Endothelial cell of umbilical vein (primary cell): ENCODE results near the gene CALHM5. TPM values are rescaled to one million over a fixed set of nuclear protein-coding genes. Genes with fewer than 3 reads are reported as not detected.

Experiments used
- BruUV-seq: library from RNA; stranded (reverse); fragments of 400-500 nt; replicated peaks from 2 replicates; lab custom pipeline; 2021; lab: Mats Ljungman, UMichigan
- CTCF ChIA-PET: fragments of 300-600, 350-600 bp; sonication (Branson Sonifier 250); formaldehyde crosslinking; loops from one replicate; lab custom pipeline; 2021; ENCODE audit warnings: antibody characterized with exemption, inconsistent platforms; lab: Charles Lee
- POLR2A ChIA-PET: fragments of 300-600, 350-600 bp; sonication (Branson Sonifier 250); formaldehyde crosslinking; loops from one replicate; lab custom pipeline; 2021; ENCODE audit warnings: antibody characterized with exemption, inconsistent platforms; lab: Charles Lee
- DNase-seq: peaks from one replicate; pipeline ENCODE4 v3.0.0-alpha.2; 2011; ENCODE audit warnings: low read depth, low spot score
- FAIRE-seq: peaks from 2 replicates; lab custom pipeline; 2011; peaks lifted over from hg19 to GRCh38; lab: Jason Lieb, UNC
- H2AFZ ChIP-seq: 2 replicates; pipeline ENCODE4 v1.6.0; 2012; ENCODE audit warnings: low read depth, low read length, control low read depth, inconsistent platforms
- H3K27ac ChIP-seq: 2 replicates; pipeline ENCODE4 v1.5.1; 2011; ENCODE audit warnings: low read depth, mild to moderate bottlenecking, control low read depth, low read length, moderate library complexity; ENCODE audit not compliant: insufficient read depth
- H3K27me3 ChIP-seq, 2 experiments: 2 replicates each; pipeline versions ENCODE4 v1.6.0 to v1.6.1; 2011; ENCODE audit warnings: low read length in 2 of 2, mixed read lengths in 1 of 2; ENCODE audit not compliant: control insufficient read depth in 2 of 2, insufficient read depth in 2 of 2
- H3K36me3 ChIP-seq, 2 experiments: 2 replicates in 1 of 2; 3 replicates in 1 of 2; pipeline ENCODE4 v1.5.1; 2011; ENCODE audit warnings: low read length in 2 of 2, mild to moderate bottlenecking in 1 of 2, moderate library complexity in 1 of 2; ENCODE audit not compliant: control insufficient read depth in 2 of 2, insufficient read depth in 2 of 2; ENCODE audit errors: extremely low read depth in 1 of 2
- H3K4me1 ChIP-seq: 3 replicates; pipeline ENCODE4 v1.5.1; 2011; ENCODE audit warnings: mild to moderate bottlenecking, low read length; ENCODE audit not compliant: control insufficient read depth, insufficient read depth; ENCODE audit errors: extremely low read depth
- H3K4me2 ChIP-seq: 2 replicates; pipeline ENCODE4 v1.6.1; 2011; ENCODE audit warnings: low read length, control low read depth, mixed read lengths; ENCODE audit not compliant: insufficient read depth
- H3K4me3 ChIP-seq, 3 experiments: fragments of 200-600 bp in 1 of 3; sonication (generic), shearing (Covaris generic) in 1 of 3; replicated peaks in 1 of 3; 2 replicates each; pipeline ENCODE4 v1.5.1; 2011 to 2016; ENCODE audit warnings: control low read depth in 3 of 3, low read length in 3 of 3, mild to moderate bottlenecking in 2 of 3, inconsistent platforms in 1 of 3, low read depth in 1 of 3, moderate library complexity in 1 of 3; ENCODE audit not compliant: insufficient read depth in 1 of 3
- H3K79me2 ChIP-seq: 2 replicates; pipeline ENCODE4 v1.6.0; 2012; ENCODE audit warnings: low read length, inconsistent platforms; ENCODE audit not compliant: control insufficient read depth, insufficient read depth
- H3K9ac ChIP-seq: replicated peaks from 2 replicates; pipeline ENCODE3; 2011; ENCODE audit warnings: low read length, control low read depth; ENCODE audit not compliant: insufficient read depth; ENCODE audit errors: extremely low read depth
- H3K9me1 ChIP-seq: replicated peaks from 3 replicates; pipeline ENCODE4 v1.6.0; 2011; ENCODE audit warnings: mild to moderate bottlenecking, low read length; ENCODE audit not compliant: control insufficient read depth, insufficient read depth; ENCODE audit errors: extremely low read depth
- H3K9me3 ChIP-seq: replicated peaks from 2 replicates; pipeline ENCODE4 v1.5.1; 2012; ENCODE audit warnings: low read length, inconsistent platforms; ENCODE audit not compliant: control insufficient read depth, insufficient read depth
- H4K20me1 ChIP-seq: replicated peaks from 2 replicates; pipeline ENCODE3; 2011; ENCODE audit warnings: mild to moderate bottlenecking, low read length; ENCODE audit not compliant: control insufficient read depth, insufficient read depth; ENCODE audit errors: extremely low read depth
- EZH2 ChIP-seq: IDR thresholded peaks from 2 replicates; pipeline ENCODE4 v1.6.1; 2012; ENCODE audit warnings: borderline replicate concordance, low read depth, mild to moderate bottlenecking, moderate library complexity, low read length, inconsistent platforms; ENCODE audit not compliant: severe bottlenecking
- FOS ChIP-seq: IDR thresholded peaks from 2 replicates; pipeline ENCODE4 v1.6.1; 2011; ENCODE audit warnings: mild to moderate bottlenecking, low read length, moderate library complexity, borderline replicate concordance; ENCODE audit not compliant: insufficient read depth
- GATA2 ChIP-seq: IDR thresholded peaks from 2 replicates; pipeline ENCODE4 v1.7.0; 2011; ENCODE audit warnings: low read depth, mild to moderate bottlenecking, moderate library complexity, mixed read lengths, low read length; ENCODE audit not compliant: insufficient read length, insufficient read depth
- JUN ChIP-seq: IDR thresholded peaks from 2 replicates; pipeline ENCODE4 v1.6.1; 2011; ENCODE audit warnings: borderline replicate concordance, low read depth; ENCODE audit not compliant: insufficient read length, insufficient read depth
- MYC ChIP-seq: IDR thresholded peaks from one replicate; pipeline ENCODE4 v1.6.1; 2011; ENCODE audit warnings: mild to moderate bottlenecking, low read depth, low read length
- POLR2A ChIP-seq: IDR thresholded peaks from 2 replicates; pipeline ENCODE4 v1.6.1; 2012; ENCODE audit warnings: low read depth, mild to moderate bottlenecking, control low read depth, low read length
- POLR2AphosphoS5 ChIP-seq: IDR thresholded peaks from 2 replicates; pipeline ENCODE4 v1.6.1; 2012; ENCODE audit warnings: low read depth, mild to moderate bottlenecking, control low read depth, low read length, moderate library complexity; ENCODE audit not compliant: insufficient read depth
- dilution Hi-C: fragments of 300-500 bp; cut with MboI; formaldehyde crosslinking; loops from one replicate; pipeline ENCODE4 v1.15.0; 2019; ENCODE audit warnings: low sequenced_read_pairs; ENCODE audit not compliant: extremely low pct_ligation_motif_present
- intact Hi-C: fragments of 100-400 bp; cut with micrococcal nuclease; formaldehyde crosslinking; loops from one replicate; pipeline ENCODE4 v1.10.0; 2022
- polyA plus RNA-seq, 4 experiments: library from polyadenylated mRNA; depleted of rRNA in 3 of 4; stranded (reverse) in 3 of 4; unstranded in 1 of 4; fragments of >200 nt; gene quantifications; 2 replicates each; pipeline versions ENCODE4 v1.2.1 to v1.2.3, GENCODE V29; 2011 to 2012; ENCODE audit warnings: missing spikeins in 1 of 4
- total RNA-seq: library from RNA; stranded (reverse); gene quantifications from 2 replicates; pipeline ENCODE4 v1.2.3, GENCODE V29; 2021
- TF ChIP-seq, protein P1 (sequence below): IDR thresholded peaks from 2 replicates; pipeline ENCODE4 v1.6.1; 2011; ENCODE audit not compliant: insufficient read depth, insufficient read length
- TF ChIP-seq, protein P2 (sequence below), 2 donors: IDR thresholded peaks; 1 replicate in 1 of 2; 2 replicates in 1 of 2; pipeline ENCODE4 v1.5.1; 2011; ENCODE audit warnings: low read length in 2 of 2, mild to moderate bottlenecking in 2 of 2, moderate library complexity in 2 of 2, control low read depth in 1 of 2, inconsistent platforms in 1 of 2, low read depth in 1 of 2; ENCODE audit not compliant: insufficient read depth in 1 of 2; ENCODE audit errors: extremely low read depth in 1 of 2

CALHM5 gene
- total and polyA plus RNA-seq, 2 donors (not counting 3 experiments of a cell fraction or from before 2014, with no cell fraction given) = 4.5 to 6.6 TPM

DNA sequence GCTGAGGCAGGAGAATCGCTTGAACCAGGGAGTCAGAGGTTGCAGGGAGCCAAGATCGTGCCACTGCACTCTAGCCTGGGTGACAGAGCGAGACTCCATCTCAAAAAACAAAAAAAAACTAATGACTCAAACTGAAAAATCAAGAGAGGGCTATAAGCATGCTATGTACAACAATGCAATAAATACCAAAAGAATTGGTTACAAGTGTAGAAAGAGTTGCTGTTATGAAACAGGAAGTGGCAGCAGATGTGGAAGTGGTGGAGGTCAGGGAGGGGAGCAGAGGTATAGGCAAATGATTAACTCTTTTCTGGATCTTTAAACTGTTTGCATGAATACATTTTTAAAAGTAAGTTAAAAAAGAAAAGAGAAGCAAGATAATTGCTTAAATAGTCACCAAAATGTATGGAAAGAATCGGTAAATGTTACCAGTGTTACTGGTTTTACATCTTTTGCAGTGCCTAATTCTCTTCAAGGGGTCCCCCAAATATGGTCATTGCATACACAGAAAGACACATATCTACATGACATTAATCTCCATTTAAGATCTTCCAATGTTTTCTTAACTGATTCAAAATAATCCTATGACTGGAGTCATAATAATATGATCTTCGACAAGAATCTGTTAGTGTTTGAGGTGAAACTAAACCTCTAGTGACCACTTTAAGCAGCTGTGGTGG lies 35.3 kb upstream of the CALHM5 start:
- dilution Hi-C loops (no loop called here), intact Hi-C loops (no loop called here)
- TF ChIP-seq, protein P1, sequence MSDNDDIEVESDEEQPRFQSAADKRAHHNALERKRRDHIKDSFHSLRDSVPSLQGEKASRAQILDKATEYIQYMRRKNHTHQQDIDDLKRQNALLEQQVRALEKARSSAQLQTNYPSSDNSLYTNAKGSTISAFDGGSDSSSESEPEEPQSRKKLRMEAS = no peak
- TF ChIP-seq MYC = no peak
- no peak for TF ChIP-seq JUN
- TF ChIP-seq FOS = no peak
- TF ChIP-seq, protein P2, sequence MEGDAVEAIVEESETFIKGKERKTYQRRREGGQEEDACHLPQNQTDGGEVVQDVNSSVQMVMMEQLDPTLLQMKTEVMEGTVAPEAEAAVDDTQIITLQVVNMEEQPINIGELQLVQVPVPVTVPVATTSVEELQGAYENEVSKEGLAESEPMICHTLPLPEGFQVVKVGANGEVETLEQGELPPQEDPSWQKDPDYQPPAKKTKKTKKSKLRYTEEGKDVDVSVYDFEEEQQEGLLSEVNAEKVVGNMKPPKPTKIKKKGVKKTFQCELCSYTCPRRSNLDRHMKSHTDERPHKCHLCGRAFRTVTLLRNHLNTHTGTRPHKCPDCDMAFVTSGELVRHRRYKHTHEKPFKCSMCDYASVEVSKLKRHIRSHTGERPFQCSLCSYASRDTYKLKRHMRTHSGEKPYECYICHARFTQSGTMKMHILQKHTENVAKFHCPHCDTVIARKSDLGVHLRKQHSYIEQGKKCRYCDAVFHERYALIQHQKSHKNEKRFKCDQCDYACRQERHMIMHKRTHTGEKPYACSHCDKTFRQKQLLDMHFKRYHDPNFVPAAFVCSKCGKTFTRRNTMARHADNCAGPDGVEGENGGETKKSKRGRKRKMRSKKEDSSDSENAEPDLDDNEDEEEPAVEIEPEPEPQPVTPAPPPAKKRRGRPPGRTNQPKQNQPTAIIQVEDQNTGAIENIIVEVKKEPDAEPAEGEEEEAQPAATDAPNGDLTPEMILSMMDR (IDR thresholded peaks at IDR 0.05; ENCODE audit: extremely low read depth in 1 of 2, insufficient read depth in 1 of 2, low read depth in 1 of 2, low read length in 2 of 2) = no peak
- no peak for TF ChIP-seq POLR2AphosphoS5
- no peak for TF ChIP-seq GATA2
- TF ChIP-seq POLR2A = no peak
- TF ChIP-seq EZH2 = no peak
- POLR2A ChIA-PET = no interaction called here
- Histone ChIP-seq H2AFZ (no peak overlapping the region), H4K20me1 (no peaks in the 10 kb centered on the region), H3K9ac (no peak overlapping the region), H3K9me3 (no peaks in the 10 kb centered on the region), H3K4me3 (no peak overlapping the region), H3K4me1 (no peaks in the 10 kb centered on the region), H3K27me3 (no peaks in the 10 kb centered on the region), H3K9me1 (no peaks in the 10 kb centered on the region), H3K79me2 (no peaks in the 10 kb centered on the region), H3K4me2 (no peak overlapping the region), H3K27ac (no peak overlapping the region), H3K36me3 (no peaks in the 10 kb centered on the region)
- no TSS peak for BruUV-seq
- CTCF ChIA-PET = no interaction called here
- DNase-seq (no peak), FAIRE-seq (no peak)
